ENCODE measurements around the gene PIP4K2A. TPM values are rescaled to one million over a fixed set of nuclear protein-coding genes. Genes with fewer than 3 reads are reported as not detected.

PIP4K2A gene
- total RNA-seq, 1 experiment from 2014 or later: 21.4 TPM

DNA sequence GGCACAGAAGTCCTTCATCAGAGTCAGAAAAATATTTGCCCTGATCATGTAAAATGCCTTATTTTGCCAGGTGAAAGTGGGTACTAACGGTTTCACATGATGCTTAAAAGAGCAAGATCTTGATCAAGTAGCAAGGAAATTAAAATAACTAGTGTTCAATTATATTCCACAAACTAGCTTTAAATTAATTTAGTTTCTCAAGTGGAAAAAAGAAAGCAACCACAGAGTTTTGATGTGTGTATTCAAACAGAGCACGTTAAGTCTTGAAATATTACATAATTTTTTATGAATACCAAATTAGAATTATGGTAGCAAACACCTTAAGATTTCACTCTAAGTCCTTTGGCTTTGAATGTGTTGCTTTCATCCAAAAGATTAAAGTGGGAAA, 47.3 kb downstream of the PIP4K2A start:
- Histone ChIP-seq H4K20me1 (ENCODE audit: insufficient read depth) (no peaks in the 10 kb centered on the region), H3K4me2 (no peak overlapping the region), H3K9me3 (ENCODE audit: insufficient read depth, low read depth) (no peaks in the 10 kb centered on the region), H3K27me3 (ENCODE audit: insufficient read depth, low read depth) (no peaks in the 10 kb centered on the region), H3K4me3 (no peak overlapping the region), H3K27ac (no peak overlapping the region), H3K36me3 (ENCODE audit: low read depth) (no peaks in the 10 kb centered on the region), H3F3A (ENCODE audit: insufficient read depth, low read depth) (no peaks in the 10 kb centered on the region), H3K9me2 (ENCODE audit: insufficient read depth) (no peaks in the 10 kb centered on the region), H3K79me2 (ENCODE audit: low read depth) (peaks cover 18% of the 10 kb centered on the region; the same call in 1 of the 2 replicates), H3K4me1 (replicated peaks; ENCODE audit: insufficient read depth) (no peaks in the 10 kb centered on the region), H2AFZ (no peak overlapping the region)
- no TSS peak for BruUV-seq (replicated peaks)
- intact Hi-C loops (cut with micrococcal nuclease; ENCODE audit: unreplicated experiment): no loop called here
- DNase-seq: no peak
- CTCF ChIA-PET: no interaction called here
- POLR2A ChIA-PET (ENCODE audit: unreplicated experiment): no interaction called here
- no peak for TF ChIP-seq EZH2 (IDR thresholded peaks at IDR 0.05; ENCODE audit: low read depth)
- TF ChIP-seq, protein P1, sequence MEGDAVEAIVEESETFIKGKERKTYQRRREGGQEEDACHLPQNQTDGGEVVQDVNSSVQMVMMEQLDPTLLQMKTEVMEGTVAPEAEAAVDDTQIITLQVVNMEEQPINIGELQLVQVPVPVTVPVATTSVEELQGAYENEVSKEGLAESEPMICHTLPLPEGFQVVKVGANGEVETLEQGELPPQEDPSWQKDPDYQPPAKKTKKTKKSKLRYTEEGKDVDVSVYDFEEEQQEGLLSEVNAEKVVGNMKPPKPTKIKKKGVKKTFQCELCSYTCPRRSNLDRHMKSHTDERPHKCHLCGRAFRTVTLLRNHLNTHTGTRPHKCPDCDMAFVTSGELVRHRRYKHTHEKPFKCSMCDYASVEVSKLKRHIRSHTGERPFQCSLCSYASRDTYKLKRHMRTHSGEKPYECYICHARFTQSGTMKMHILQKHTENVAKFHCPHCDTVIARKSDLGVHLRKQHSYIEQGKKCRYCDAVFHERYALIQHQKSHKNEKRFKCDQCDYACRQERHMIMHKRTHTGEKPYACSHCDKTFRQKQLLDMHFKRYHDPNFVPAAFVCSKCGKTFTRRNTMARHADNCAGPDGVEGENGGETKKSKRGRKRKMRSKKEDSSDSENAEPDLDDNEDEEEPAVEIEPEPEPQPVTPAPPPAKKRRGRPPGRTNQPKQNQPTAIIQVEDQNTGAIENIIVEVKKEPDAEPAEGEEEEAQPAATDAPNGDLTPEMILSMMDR (conservative IDR thresholded peaks at IDR 0.05): no peak

DNA sequence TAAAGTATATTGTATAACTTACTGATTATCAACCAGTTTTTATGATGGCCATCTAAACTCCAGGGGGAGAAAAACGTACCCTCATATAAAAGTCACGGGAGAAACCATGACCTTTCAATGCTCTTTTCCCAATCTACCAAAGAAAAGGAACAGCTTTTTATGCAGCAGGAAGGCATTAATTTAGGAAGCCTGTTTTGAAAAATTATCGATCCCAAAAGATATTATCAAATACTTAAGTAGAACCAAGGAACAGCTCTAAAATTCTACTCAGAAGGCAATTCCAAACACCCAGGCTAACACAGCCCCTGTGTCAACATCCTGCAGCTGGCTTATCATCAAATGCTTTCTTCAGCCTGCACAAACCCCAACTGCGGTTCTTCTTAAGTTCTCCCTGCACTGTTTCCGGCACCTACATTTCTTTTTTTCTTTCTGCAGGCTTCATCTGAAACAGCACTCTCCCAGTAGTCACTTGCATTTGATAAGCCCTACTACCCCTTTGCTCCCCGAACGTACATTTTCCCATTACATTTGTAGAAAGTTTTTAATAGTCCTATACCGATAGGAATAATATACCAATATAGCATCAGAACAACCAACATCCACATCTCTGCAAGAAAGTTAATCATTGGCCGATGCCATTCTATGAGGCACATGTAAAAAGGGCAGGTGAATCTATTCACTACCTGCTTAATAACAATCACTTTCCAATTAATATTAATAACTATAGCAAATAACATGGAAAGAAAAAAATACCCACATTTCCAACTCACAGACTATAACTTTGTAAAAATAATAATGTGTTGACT, 47.9 kb downstream of the PIP4K2A start:
- no peak for DNase-seq
- intact Hi-C loops (cut with micrococcal nuclease; ENCODE audit: unreplicated experiment): no loop called here
- no peaks in the 10 kb centered on the region for H3K9me2 ChIP-seq (ENCODE audit: insufficient read depth)
- H3K4me2 ChIP-seq: no peak overlapping the region
- H3K27me3 ChIP-seq (ENCODE audit: insufficient read depth, low read depth): no peaks in the 10 kb centered on the region
- peaks cover 18% of the 10 kb centered on the region; the same call in 1 of the 2 replicates for H3K79me2 ChIP-seq (ENCODE audit: low read depth)
- TF ChIP-seq, protein P1 (conservative IDR thresholded peaks at IDR 0.05): no peak
- no peak for TF ChIP-seq EZH2 (IDR thresholded peaks at IDR 0.05; ENCODE audit: low read depth)
- H3K4me1 ChIP-seq (replicated peaks; ENCODE audit: insufficient read depth): no peaks in the 10 kb centered on the region
- H3F3A ChIP-seq (ENCODE audit: insufficient read depth, low read depth): no peaks in the 10 kb centered on the region
- H3K36me3 ChIP-seq (ENCODE audit: low read depth): no peaks in the 10 kb centered on the region
- no peaks in the 10 kb centered on the region for H3K9me3 ChIP-seq (ENCODE audit: insufficient read depth, low read depth)
- POLR2A ChIA-PET (ENCODE audit: unreplicated experiment): interaction anchor here (0.5 kb wide), 1 partner anchor 316 kb away, joined by 3 read pairs; no protein-coding TSS in a partner anchor
- no TSS peak for BruUV-seq (replicated peaks)
- CTCF ChIA-PET: no interaction called here
- no peak overlapping the region for H2AFZ ChIP-seq
- H4K20me1 ChIP-seq (ENCODE audit: insufficient read depth): no peaks in the 10 kb centered on the region
- no peak overlapping the region for H3K4me3 ChIP-seq
- H3K27ac ChIP-seq: no peak overlapping the region

DNA sequence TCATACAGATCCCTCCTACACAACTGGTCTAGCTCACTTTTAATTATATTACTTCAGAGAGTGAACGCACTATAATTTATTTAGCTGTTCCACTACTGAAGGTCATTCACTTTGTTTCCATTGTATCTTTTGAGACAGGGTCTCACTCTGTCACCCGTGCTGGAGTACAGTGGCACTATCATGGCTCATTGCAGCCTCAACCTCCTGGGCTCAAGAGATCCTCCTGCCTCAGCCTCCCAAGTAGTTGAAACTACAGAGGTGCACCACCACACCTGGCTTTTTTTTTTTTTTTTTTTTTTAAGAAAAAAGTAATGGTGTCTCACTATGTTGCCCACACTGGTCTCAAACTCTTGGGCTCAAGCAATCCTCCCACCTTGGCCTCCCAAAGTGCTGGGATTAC, 49.0 kb downstream of the PIP4K2A start:
- Histone ChIP-seq H3K27ac (no peak overlapping the region), H3K4me1 (replicated peaks; ENCODE audit: insufficient read depth) (no peaks in the 10 kb centered on the region; the same call in 1 of the 2 replicates), H2AFZ (no peak overlapping the region), H4K20me1 (ENCODE audit: insufficient read depth) (no peaks in the 10 kb centered on the region), H3F3A (ENCODE audit: insufficient read depth, low read depth) (no peaks in the 10 kb centered on the region), H3K9me3 (ENCODE audit: insufficient read depth, low read depth) (no peaks in the 10 kb centered on the region), H3K27me3 (ENCODE audit: insufficient read depth, low read depth) (no peaks in the 10 kb centered on the region), H3K4me3 (no peak overlapping the region), H3K9me2 (ENCODE audit: insufficient read depth) (no peaks in the 10 kb centered on the region), H3K79me2 (ENCODE audit: low read depth) (peaks cover 18% of the 10 kb centered on the region; the same call in 1 of the 2 replicates), H3K36me3 (ENCODE audit: low read depth) (no peaks in the 10 kb centered on the region), H3K4me2 (no peak overlapping the region)
- intact Hi-C loops (cut with micrococcal nuclease; ENCODE audit: unreplicated experiment): no loop called here
- no peak for DNase-seq
- no TSS peak for BruUV-seq (replicated peaks)
- TF ChIP-seq, protein P1 (conservative IDR thresholded peaks at IDR 0.05): no peak
- TF ChIP-seq EZH2 (IDR thresholded peaks at IDR 0.05; ENCODE audit: low read depth): no peak
- CTCF ChIA-PET: no interaction called here
- POLR2A ChIA-PET (ENCODE audit: unreplicated experiment): no interaction called here
